ENCODE measurements around the gene ATG13.

DNA sequence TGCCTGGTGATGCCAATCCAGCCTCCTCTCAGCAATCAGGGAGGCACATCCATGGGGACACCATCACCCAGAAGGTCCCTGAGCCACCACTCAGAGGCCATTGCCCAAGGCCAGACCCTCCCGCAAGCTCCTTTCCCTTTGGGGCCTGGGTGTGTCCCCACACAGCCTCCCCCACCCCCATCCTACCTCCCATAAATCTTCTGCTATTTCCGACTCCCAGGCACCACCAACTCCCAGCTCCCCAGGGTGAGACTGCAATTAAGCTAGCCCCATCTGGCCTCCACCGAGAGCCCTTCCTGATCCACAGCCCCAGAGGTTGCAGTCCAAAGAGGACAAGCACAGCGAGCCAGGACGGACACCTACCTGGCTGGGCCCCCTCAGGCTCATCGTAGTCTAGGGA is 76.7 kb downstream of the ATG13 start:
- TF ChIP-seq EP300 (IDR thresholded peaks at IDR 0.05; ENCODE audit: borderline replicate concordance) (no peak), FOXM1 (IDR thresholded peaks at IDR 0.05; ENCODE audit: borderline replicate concordance, low read depth) (no peak), RAD21 (IDR thresholded peaks at IDR 0.05; ENCODE audit: low read depth) (no peak), TAF1 (IDR thresholded peaks at IDR 0.05; ENCODE audit: low read depth) (no peak), TEAD4 (IDR thresholded peaks at IDR 0.05) (no peak), YY1 (IDR thresholded peaks at IDR 0.05; ENCODE audit: low read depth) (no peak)
- TF ChIP-seq, protein P1, sequence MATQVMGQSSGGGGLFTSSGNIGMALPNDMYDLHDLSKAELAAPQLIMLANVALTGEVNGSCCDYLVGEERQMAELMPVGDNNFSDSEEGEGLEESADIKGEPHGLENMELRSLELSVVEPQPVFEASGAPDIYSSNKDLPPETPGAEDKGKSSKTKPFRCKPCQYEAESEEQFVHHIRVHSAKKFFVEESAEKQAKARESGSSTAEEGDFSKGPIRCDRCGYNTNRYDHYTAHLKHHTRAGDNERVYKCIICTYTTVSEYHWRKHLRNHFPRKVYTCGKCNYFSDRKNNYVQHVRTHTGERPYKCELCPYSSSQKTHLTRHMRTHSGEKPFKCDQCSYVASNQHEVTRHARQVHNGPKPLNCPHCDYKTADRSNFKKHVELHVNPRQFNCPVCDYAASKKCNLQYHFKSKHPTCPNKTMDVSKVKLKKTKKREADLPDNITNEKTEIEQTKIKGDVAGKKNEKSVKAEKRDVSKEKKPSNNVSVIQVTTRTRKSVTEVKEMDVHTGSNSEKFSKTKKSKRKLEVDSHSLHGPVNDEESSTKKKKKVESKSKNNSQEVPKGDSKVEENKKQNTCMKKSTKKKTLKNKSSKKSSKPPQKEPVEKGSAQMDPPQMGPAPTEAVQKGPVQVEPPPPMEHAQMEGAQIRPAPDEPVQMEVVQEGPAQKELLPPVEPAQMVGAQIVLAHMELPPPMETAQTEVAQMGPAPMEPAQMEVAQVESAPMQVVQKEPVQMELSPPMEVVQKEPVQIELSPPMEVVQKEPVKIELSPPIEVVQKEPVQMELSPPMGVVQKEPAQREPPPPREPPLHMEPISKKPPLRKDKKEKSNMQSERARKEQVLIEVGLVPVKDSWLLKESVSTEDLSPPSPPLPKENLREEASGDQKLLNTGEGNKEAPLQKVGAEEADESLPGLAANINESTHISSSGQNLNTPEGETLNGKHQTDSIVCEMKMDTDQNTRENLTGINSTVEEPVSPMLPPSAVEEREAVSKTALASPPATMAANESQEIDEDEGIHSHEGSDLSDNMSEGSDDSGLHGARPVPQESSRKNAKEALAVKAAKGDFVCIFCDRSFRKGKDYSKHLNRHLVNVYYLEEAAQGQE (IDR thresholded peaks at IDR 0.05; ENCODE audit: low read depth) = no peak
